HL-60 (cell line): ENCODE measurements around the gene RBBP8NL.
A peak's percentile ranks its signal among the peaks of the same experiment; 100 is the strongest.

Source experiments
- DNase-seq, 2 experiments: peaks; one replicate each; pipeline ENCODE4 v3.0.0-alpha.2; 2010 to 2020; ENCODE audit warnings: low read depth in 1 of 2, low spot score in 1 of 2
- H3K27ac ChIP-seq: fragments of 250-450 bp; sonication (Bioruptor Pico); replicated peaks from 2 replicates; pipeline ENCODE4 v1.5.1; 2020; ENCODE audit warnings: mild to moderate bottlenecking, moderate library complexity
- H3K27me3 ChIP-seq: fragments of 250-450 bp; sonication (Bioruptor Pico); 2 replicates; pipeline ENCODE4 v1.5.1; 2021; ENCODE audit warnings: mild to moderate bottlenecking, moderate library complexity; ENCODE audit not compliant: insufficient read depth, poor library complexity, severe bottlenecking
- H3K4me3 ChIP-seq: replicated peaks from 2 replicates; pipeline ENCODE4 v1.5.1; 2011; ENCODE audit warnings: mild to moderate bottlenecking, control low read depth, low read length; ENCODE audit not compliant: insufficient read depth
- CTCF ChIP-seq: IDR thresholded peaks from one replicate; pipeline ENCODE4 v1.5.1; 2011; ENCODE audit warnings: low read length, control low read depth, inconsistent platforms; ENCODE audit not compliant: insufficient read depth
- GABPA ChIP-seq: IDR thresholded peaks from 2 replicates; pipeline ENCODE4 v1.6.1; 2012; ENCODE audit warnings: low read depth
- POLR2AphosphoS5 ChIP-seq: IDR thresholded peaks from 2 replicates; pipeline ENCODE4 v1.6.1; 2012; ENCODE audit warnings: low read depth
- SPI1 ChIP-seq: IDR thresholded peaks from 2 replicates; pipeline ENCODE4 v1.6.1; 2012; ENCODE audit warnings: low read depth, mild to moderate bottlenecking, borderline replicate concordance
- TF ChIP-seq, protein P1 (sequence below): IDR thresholded peaks from 2 replicates; pipeline ENCODE4 v1.6.1; 2012; ENCODE audit warnings: low read depth; ENCODE audit not compliant: insufficient replicate concordance

RBBP8NL gene

DNA sequence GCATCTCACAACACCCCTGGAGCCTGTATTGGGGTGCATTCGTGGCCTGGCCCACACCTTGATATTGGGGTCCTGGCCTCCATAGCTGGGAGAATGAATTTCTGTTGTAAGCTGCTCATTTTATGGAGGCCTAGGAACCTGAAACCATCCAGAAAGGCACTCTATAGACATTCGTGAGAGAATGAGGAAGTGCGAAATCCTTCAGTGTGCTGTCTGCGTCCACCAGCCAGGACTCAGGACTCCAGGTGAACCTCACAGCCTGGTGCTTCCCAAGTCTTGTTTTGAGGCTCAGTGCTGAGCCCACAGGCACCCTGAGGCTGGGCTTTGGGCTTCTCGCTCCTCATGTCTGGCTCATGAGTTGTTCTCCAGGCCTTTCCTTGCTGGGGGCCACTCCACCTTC, 11.9 kb upstream of the RBBP8NL start:
- Histone ChIP-seq H3K4me3 (no peak overlapping the region), H3K27ac (no peak overlapping the region), H3K27me3 (peaks cover 12% of the 10 kb centered on the region)
- peak; percentile 6 to 21 for DNase-seq
- TF ChIP-seq, protein P1, sequence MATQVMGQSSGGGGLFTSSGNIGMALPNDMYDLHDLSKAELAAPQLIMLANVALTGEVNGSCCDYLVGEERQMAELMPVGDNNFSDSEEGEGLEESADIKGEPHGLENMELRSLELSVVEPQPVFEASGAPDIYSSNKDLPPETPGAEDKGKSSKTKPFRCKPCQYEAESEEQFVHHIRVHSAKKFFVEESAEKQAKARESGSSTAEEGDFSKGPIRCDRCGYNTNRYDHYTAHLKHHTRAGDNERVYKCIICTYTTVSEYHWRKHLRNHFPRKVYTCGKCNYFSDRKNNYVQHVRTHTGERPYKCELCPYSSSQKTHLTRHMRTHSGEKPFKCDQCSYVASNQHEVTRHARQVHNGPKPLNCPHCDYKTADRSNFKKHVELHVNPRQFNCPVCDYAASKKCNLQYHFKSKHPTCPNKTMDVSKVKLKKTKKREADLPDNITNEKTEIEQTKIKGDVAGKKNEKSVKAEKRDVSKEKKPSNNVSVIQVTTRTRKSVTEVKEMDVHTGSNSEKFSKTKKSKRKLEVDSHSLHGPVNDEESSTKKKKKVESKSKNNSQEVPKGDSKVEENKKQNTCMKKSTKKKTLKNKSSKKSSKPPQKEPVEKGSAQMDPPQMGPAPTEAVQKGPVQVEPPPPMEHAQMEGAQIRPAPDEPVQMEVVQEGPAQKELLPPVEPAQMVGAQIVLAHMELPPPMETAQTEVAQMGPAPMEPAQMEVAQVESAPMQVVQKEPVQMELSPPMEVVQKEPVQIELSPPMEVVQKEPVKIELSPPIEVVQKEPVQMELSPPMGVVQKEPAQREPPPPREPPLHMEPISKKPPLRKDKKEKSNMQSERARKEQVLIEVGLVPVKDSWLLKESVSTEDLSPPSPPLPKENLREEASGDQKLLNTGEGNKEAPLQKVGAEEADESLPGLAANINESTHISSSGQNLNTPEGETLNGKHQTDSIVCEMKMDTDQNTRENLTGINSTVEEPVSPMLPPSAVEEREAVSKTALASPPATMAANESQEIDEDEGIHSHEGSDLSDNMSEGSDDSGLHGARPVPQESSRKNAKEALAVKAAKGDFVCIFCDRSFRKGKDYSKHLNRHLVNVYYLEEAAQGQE = no peak
- TF ChIP-seq SPI1 = peak; percentile 97

GRCh38 chr20:62437927-62438326, 10.6 kb upstream of the RBBP8NL start:
- Histone ChIP-seq H3K27me3 (peaks cover 10% of the 10 kb centered on the region), H3K27ac (no peak overlapping the region), H3K4me3 (no peak overlapping the region)
- TF ChIP-seq POLR2AphosphoS5 (no peak), GABPA (no peak), SPI1 (no peak), CTCF (no peak)
- TF ChIP-seq, protein P1 = no peak
- no peak for DNase-seq

DNA sequence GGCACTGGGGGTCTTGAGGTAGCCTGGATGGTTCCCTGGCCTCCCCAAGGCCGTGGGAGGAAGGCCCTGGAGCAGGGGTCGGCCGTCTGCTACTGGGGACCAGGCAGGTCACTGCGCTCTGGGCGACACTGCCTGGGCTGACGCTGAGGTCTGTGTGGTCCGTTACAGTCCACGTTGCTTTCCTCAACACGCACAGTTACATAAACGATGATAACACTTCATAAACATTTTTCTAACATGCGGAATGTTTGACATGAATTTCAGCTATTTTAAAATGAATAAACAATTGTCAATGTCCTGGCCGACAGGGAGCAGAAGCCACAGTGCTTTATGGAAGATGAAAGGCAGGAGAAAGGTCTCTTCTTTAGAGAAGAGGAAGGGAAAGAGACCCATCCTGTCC, 10.2 kb upstream of the RBBP8NL start:
- no peak for DNase-seq
- no peak for TF ChIP-seq CTCF
- TF ChIP-seq POLR2AphosphoS5 = no peak
- TF ChIP-seq SPI1 = no peak
- TF ChIP-seq, protein P1 = no peak
- TF ChIP-seq GABPA = no peak
- no peak overlapping the region for H3K4me3 ChIP-seq
- peaks cover 10% of the 10 kb centered on the region for H3K27me3 ChIP-seq
- no peak overlapping the region for H3K27ac ChIP-seq

- no peak overlapping the region for H3K4me3 ChIP-seq
- peaks cover 9% of the 10 kb centered on the region for H3K27me3 ChIP-seq
- TF ChIP-seq CTCF (no peak), GABPA (no peak), POLR2AphosphoS5 (no peak), SPI1 (no peak)
- TF ChIP-seq, protein P1 = no peak
Observed at GRCh38 chr20:62436692-62437091, 9.4 kb upstream of the RBBP8NL start.

More at GRCh38 chr20:62436692-62437091, 9.4 kb upstream of the RBBP8NL start:
- no peak for DNase-seq
- H3K27ac ChIP-seq = no peak overlapping the region
